GM19395 (cell line): ENCODE results near the gene SIPA1L3.

ENCODE experiments used
- ATAC-seq: cut with Tn5 transposase; IDR thresholded peaks from one replicate; pipeline ENCODE4 v1.9.1; 2021; ENCODE audit warnings: mild to moderate bottlenecking, moderate library complexity; ENCODE audit not compliant: unreplicated experiment

The SIPA1L3 gene

DNA sequence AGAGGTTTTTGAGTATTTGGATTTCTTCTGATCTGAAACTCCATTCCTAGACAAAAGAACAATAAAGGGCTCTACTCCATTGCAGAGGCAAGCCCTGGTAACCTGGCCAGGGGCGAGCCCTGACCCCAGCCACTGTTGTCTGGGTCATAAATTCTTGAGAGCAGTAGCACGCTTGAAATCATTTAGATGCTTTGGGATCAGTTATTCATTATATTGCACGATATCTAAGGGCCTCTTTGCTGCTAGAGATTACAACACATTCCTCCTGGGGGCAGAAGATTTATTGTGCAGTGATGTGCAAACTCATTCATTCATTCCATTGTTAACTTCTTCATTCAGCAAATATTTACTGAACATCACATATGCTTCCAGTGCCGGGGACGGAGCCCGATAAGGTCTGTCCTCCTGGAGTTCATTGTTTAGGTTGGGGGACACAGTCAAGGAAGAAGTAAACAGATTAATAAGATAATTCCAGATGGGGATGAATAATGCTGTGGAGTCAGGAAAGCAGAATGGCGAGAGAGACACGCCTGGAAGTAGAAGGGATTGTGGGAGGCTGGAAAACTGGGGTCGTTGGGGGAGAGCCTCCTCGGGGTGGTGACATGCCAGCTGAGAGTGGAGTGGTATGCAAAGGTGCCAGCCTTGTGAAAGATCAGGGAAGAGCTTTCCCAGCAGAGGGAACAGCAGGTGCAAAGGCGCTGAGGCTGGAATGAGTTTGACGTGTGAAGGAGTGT lies 34.9 kb downstream of the SIPA1L3 start:
- no peak for ATAC-seq

DNA sequence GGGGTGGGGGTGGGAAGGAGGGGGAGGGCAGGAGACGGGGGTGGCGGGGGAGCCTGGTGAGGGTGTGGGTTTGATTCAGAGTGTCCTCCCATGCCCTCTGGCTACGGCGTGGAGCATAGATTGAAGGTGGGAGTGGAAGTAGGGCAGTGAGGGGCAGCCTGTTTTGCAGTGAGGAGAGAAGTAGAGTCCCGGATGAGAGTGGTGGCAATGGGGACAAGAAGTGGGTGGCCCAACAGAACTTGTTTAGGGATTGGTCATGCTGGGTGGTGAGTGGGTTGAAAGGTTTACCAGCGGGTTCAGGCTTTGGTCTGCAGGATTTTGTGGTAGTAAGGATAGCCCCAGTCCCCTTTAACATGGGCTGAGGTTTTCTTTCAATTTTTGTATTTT lies 35.5 kb downstream of the SIPA1L3 start:
- no peak for ATAC-seq

DNA sequence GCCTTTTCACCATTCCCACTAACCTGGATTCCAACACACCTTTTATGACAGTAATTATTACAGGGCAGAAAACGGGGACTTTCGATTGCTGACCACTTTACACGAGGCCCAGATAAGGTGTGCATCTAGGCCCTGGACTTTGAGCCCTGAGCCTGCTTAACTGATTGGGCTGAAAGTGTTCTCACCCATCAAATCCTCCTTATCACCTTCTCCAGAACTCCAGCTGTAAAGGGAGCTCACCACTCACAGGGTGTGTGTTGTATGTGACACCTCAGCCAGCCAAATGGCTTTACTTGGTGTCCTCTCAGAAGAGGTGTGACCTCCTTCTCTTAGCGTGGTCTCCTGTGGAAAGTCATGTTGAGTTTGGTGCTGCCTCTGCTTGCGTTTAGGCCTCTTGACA lies 36.5 kb downstream of the SIPA1L3 start:
- no peak for ATAC-seq

DNA sequence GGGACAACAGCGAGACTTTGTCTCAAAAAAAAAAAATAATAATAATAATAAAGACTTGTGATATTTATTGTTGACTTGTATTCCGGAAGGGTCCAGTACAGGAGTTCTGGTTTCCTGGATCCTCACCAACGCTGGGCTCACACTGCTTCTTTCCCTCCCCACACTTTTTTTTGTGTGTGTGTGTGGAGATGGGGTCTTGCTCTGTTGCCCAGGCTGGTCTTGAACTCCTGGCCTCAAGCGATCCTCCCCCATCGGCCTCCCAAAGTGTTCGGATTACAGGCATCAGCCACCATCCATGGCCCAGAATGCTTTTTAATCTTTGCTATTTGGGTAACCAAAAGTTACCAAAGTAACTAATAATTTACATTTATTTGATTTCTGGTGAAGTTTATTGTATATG lies 39.1 kb downstream of the SIPA1L3 start:
- ATAC-seq: no peak

DNA sequence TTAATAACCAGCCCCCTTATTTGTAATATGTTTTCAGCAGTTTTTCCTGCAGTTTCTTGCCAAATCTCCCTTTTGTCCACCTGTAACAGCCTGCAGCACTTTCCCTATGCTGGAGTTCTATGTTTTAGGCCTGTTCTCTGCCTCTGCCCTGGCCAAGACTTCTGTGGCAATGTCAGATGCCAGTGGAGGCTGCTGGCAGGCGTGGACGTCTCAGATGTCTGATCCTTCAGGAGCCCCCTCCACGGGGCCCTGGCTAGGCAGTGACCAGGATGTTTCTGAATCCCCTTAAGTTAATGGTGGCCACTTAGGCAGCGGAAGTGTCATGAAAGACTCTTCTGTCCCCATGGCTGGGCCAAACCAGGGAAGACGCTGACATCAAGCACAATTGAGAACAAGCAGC lies 40.8 kb downstream of the SIPA1L3 start:
- ATAC-seq: no peak

DNA sequence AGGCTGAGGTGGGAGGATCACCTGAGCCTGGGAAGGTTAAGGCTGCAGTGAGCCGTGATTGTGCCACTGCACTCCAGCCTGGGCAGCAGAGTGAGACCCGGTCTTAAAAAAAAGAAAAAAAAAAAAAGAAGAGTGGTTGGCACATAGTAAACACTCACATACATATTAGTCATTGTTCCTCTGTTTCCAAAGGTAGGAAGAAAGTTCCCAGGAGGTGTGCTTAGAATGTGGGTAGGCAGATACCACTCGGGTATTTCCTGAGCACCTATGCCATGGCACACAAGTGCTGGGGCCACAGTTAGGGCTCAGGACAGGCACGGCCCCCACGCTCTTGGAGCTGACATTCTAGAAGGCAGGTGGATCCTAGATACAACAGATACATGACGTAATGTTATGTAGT lies 41.4 kb downstream of the SIPA1L3 start:
- no peak for ATAC-seq

DNA sequence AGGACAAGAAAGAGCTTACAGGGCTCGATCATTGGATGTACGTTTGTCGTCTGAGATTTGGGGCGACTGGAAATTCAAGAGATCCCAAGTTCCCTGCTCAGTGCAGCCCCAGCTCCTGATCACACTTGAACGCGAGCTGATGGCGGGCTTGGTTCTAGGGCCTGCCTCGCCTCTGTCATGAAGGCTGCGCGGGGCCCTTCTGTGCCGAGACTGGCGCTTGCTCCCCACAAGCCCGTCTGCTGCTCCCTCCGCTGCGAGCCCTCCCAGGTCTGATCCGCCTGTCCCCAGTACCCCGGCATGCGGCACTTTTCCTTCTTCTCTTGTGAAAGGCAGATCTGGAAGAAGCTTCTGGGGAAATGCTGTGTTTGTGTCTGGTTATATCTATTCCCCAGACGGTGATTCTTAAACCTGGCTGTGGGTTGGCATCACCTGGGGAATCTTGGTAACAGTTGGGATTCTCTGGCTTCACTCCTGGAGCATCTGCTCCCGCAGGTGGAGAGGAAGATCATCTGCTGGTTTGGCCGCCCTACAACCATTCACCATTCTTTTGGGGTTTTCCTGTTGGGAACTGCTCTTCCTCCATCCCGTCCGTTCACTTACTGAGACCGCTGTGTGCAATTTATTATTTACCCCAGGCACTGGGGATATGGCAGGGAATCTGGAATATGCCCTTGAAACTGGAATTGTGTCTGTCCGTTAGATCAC lies 43.6 kb downstream of the SIPA1L3 start:
- no peak for ATAC-seq

DNA sequence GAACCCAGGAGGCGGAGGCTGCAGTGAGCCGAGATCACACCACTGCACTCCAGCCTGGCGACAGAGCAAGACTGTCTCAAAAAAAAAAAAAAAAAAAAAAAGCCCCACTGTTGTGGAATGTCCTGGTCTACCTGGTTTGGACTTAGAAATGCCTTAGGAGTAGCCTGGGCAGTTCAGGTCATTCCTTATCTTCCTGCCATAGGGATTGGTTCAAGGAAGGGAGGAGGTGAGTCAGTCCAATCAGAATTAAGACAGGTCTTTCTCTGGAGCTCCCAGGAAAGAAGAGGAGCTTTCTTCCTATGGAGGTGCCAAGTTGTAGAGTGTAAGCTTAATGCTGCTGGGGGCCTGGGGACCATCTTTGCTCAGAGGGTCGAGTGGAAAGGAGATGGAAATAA lies 44.8 kb downstream of the SIPA1L3 start:
- ATAC-seq: no peak

DNA sequence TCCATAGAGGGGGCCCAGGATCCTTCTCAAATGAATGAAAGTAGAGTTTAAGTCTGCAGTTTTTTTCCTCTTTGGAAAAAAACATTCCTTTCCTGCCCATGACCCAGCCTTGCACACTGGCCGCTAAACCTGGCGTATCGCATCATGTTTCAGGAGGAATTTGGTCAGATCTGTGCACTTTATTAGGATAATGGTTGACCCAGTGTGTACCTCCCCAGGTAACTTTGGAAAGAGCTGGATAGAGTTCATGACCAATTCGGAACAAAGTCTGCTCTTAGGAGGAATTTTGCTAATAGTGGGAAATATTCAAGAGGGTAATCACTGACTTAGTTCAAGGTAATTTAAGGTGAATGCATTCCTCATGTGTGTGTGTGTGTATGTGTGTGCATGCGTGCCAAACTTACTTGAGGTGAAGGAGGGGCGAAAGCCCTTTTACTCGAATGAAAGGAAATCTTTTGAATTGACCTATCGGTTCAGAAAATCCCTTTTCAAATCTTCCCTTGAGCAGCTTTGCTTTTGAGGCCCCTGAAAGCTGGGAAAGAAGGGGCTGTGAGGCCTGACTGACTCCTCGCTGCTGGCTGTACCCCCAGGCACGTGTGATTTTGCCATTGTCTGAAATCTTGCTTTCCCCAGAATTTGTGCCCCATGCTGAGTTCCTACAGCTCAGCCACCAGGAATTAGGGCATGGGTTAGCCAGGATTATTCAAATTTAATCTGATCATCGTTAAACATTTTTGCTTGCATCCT lies 46.3 kb downstream of the SIPA1L3 start:
- ATAC-seq: no peak

DNA sequence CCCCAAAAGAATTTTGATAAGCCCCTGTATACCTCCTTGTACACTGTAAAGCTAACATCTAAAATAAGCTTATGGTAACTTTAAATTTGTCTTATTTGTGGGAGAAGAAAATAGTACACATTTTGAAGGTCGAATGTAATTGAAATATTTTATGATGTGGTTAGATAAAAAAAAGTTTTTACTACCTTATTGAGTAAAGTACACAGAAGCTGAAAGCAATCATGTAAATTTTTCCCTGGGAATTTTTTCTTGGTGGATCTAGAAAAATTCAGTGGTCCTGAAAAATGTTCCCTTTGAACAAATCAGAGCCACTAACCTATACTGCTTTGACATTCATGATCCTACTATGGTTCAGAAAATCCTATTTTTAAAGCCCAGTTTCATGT lies 46.9 kb downstream of the SIPA1L3 start:
- ATAC-seq: no peak

DNA sequence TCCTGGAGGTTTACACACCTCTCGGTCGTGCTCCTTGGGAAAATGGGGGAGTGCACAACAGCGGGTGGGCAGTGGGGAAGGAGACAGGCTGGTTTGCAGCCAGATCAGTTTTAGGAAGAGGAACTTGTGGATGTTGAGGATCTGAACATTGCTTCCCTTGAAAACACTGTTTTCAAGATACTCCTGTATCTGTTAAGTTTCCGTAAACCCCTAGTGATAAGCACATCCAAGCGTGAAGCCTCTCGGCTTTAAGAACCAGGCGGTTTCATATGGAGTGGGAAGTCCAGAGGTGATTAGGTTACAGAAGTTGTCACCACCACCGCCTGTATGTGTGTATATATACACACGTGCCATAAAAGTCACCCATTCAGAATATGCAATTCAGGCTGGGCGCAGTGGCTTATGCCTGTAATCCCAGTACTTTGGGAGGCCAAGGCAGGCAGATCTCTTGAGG lies 47.4 kb downstream of the SIPA1L3 start:
- no peak for ATAC-seq

DNA sequence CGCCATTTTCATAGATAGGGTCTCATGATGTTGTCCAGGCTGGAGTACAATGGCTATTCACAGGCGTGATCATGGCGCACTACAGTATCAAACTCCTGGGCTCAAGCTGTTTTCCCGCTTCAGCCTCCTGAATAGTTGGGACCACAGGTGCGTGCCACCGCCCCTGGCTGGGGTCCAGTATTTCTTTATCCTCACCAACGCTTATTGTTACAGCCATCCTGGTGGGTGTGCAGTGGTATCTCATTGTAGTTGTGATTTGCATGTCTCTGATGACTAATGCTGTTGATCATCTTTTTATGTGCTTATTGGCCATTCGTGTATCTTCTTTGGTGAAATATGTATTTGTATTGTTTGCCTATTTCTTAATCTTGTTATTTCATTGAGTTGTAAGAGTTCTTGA lies 49.0 kb downstream of the SIPA1L3 start:
- no peak for ATAC-seq

DNA sequence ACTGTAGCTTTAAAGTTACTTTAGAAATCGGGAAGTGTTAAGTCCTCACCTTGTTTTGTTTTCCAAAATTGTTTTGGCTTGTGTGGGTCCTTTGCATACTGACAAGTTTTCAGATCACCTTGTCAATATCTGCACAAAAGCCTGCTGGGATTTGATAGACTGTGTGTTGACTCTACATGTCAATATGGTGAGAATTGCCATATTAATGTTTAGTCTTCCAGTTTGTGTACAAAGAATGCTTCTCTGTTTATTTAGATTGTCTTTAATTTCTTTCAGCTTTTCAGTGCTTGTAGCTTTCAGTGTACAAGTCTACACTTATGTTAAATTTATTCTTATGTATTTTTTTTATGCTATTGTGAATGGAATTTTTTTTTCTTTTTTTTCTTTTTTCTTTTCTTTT lies 50.2 kb downstream of the SIPA1L3 start:
- ATAC-seq: no peak

DNA sequence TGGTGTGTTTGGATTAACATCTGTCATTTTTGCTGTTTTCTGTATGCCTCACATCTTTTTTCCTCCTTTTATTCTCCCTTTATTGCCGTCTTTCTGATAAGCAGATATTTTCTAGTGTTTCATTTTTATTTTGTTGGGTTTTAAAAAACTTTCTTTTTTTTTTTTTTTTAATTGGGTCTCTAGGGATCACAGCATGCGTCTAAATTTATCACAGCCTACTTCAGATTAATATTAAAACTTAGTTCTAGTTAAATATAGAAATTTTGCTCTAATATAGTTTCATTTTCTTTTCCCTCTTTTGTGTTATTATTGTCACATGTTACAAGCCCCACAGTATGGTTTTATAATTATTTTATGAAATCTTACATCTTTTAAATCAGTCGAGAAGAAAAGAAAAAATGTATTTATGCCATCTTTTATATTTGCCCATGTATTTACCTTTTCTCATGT lies 52.7 kb downstream of the SIPA1L3 start:
- no peak for ATAC-seq

DNA sequence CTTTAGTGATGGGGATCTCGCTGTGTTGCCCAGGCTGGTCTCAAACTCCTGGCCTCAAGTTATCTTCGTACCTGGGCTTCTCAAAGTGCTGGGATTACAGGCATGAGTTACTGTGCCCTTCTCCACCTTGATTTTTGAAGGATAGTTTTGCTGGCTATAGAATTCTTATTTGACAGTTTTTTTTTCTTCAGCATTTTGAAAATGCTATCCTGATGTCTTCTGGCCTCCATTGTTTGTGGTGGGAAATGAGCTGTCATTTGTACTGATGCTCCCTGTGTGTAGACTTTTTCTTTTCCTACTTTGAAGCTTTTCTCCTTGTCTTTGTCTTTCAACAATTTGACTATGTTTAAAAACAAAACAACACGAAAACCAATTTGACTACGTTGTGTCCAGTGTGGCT lies 54.2 kb downstream of the SIPA1L3 start:
- ATAC-seq: no peak

DNA sequence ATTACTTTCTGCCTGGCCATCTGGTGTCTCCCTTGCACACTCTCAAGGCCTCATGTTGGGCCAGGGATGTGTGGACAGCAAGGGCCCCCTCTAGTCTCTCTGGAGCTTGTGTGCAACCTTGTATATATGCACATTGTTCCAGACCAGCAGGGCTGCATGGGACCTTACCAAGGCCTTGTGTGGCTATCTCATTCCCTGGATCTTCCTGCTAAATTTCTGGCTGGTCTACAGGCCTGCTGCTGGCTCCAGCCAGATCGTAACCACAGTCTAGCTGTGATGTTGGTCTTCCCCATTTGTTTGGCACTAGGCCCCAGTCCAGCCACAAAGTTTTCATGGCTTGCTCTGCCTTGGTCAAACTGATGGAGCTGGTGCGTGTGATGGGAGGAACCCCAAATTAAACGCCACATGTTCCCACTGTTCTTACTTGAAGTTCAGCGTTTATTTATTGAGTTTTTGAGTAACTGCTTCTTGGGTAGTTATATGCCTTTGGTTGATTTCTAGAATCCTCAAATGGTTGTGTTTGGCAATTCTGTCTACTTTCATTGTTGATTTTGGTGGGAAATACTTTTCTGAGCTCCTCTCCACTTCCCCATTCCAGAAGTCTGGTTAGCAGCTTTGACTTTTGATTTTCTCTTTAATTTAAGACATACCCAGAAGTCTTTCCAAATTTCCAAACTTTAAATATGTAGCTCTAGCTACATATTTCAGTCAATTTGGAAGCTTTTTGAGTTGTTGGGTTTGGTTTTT lies 56.4 kb downstream of the SIPA1L3 start:
- no peak for ATAC-seq

DNA sequence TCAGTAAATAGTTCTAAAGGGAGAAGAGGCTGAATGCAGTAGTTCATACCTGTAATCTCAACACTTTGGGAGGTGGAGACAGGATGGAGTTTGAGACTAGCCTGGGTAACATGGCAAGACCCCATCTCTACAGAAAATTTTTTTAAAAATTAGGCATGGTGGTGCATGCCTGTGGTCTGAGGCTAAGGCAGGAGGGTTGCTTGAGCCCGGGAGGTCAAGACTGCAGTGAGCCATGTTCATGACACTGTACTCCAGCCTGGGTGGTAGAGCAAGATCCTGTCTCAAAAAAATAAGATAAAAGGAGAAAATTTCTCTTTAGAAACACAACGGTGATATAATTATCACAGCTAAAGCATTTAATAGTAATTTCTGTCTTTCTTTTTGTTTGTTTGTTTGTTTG lies 57.1 kb downstream of the SIPA1L3 start:
- no peak for ATAC-seq

DNA sequence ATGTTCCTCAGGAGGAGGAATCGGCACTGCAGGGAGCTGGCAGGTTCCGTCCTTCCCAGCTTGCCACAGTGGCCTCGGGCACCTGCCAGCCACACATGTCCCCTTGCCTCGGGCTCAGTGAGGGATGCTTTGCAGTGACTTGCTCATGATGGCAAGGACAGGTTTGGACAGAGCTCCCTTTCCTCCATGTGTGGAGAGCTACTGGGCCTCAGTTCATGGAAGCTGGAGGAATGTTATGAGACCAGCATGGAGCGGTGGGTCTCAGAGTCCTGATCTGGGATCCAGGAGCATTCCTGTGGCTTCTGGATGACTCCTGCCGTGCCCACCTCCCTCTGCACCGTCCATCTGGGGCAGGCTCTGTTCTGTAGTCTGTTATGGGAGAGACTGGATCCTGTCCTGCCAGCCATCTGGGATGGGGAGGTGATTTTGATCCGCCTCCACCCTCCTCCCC lies 59.2 kb downstream of the SIPA1L3 start:
- no peak for ATAC-seq

DNA sequence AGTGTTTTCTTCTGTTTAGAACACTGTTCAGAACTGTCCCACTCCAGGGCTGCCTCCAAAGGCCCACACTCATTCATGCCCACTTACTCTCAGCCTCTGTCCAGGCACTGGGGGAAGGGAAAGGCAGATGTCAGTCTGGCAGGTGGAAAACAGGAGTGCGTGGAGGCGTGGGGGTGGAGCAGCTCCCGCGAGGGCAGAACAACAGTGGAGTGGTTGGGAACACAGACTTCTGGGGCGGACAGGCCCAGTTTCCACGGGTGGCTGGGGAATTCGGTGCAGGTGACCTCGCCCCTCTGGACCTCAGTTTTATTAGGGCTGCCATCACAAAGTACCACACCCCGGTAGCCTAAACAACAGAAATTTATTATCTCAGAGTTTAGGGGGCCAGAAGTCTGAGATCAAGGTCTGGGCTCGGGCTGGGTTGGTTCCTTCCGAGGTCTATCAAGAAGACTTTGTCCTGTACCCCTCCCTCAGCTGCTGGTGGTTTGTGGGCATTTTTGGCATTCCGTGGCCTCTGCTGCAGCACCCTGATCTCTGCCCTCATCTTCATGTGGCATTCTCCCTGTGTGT lies 59.7 kb downstream of the SIPA1L3 start:
- ATAC-seq: no peak

DNA sequence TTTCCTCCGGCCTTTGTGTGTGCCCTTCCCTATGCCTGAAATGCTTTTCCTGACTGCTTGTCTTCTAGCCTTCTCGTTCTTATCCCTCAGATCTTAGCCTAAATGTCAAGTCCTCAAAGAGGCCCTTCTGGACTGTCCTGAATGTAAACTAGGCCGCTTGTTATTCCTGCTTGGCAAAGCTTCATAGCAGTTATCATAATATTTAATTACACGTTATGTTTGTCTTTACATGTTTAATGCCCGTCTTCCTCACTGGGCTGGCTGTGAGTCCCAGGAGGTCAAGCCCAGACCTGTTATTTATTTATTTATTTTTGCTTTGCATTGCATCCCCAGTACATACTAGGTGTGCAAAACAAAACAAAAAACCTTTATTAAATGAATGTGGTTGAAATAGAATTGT lies 62.7 kb downstream of the SIPA1L3 start:
- no peak for ATAC-seq

DNA sequence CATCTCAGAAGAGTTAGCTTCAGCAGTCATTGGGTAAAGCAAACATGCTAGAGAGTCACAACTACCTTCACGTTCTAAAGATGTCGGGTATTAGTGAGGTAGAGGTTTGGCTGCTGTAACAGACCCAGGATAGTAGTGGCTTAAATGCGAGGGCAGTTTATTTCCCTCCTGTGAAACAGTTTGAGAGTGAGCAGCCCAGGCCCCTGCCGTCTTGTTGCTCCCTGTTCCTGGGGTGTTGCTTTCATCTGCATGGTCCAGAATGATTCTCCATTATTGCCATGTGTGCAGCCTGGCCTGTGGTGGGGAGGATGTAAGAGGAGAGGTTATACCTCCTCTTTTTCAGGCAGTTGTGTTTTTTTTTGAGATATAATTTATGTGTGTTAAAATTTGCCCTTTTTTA lies 63.7 kb downstream of the SIPA1L3 start:
- ATAC-seq: no peak
